CD14-positive monocyte (primary cell): ENCODE results near the gene MAML3. TPM values are rescaled to one million over a fixed set of nuclear protein-coding genes. Genes with fewer than 3 reads are reported as not detected.

Source experiments
- DNase-seq, 3 donors: peaks; one replicate each; pipeline ENCODE4 v3.0.0-alpha.2; 2011 to 2022
- H2AFZ ChIP-seq: 2 replicates; pipeline ENCODE4 v1.6.0; 2012; ENCODE audit warnings: mild to moderate bottlenecking, low read depth, low read length, inconsistent platforms; ENCODE audit not compliant: insufficient read depth, poor library complexity, severe bottlenecking
- H3K27ac ChIP-seq, 2 donors: 1 replicate in 1 of 2; 2 replicates in 1 of 2; pipeline ENCODE4 v1.5.1; 2012 to 2013; ENCODE audit warnings: low read length in 2 of 2, control low read depth in 1 of 2, inconsistent platforms in 1 of 2, low read depth in 1 of 2, mild to moderate bottlenecking in 1 of 2
- H3K27me3 ChIP-seq, 2 donors: one replicate each; pipeline versions ENCODE4 v1.6.0 to v1.6.1; 2011 to 2013; ENCODE audit warnings: low read length in 2 of 2; ENCODE audit not compliant: control insufficient read depth in 2 of 2, insufficient read depth in 2 of 2
- H3K36me3 ChIP-seq, 2 donors: replicated peaks in 1 of 2; 1 replicate in 1 of 2; 2 replicates in 1 of 2; pipeline versions ENCODE4 v1.5.1 to v1.6.1; 2012 to 2013; ENCODE audit warnings: low read length in 2 of 2, control low read depth in 1 of 2, inconsistent platforms in 1 of 2, mild to moderate bottlenecking in 1 of 2; ENCODE audit not compliant: insufficient read depth in 2 of 2, control insufficient read depth in 1 of 2
- H3K4me1 ChIP-seq, 2 donors: 1 replicate in 1 of 2; 2 replicates in 1 of 2; pipeline versions ENCODE4 v1.5.1 to v1.6.1; 2012 to 2013; ENCODE audit warnings: low read length in 2 of 2, control low read depth in 1 of 2, inconsistent platforms in 1 of 2, mild to moderate bottlenecking in 1 of 2, moderate library complexity in 1 of 2; ENCODE audit not compliant: insufficient read depth in 2 of 2, control insufficient read depth in 1 of 2
- H3K4me2 ChIP-seq: replicated peaks from 2 replicates; pipeline ENCODE3; 2012; ENCODE audit warnings: low read length, moderate library complexity, mild to moderate bottlenecking; ENCODE audit not compliant: poor library complexity, severe bottlenecking; ENCODE audit errors: extremely low read depth
- H3K4me3 ChIP-seq, 3 experiments: fragments of 200-600 bp in 1 of 3; sonication (generic) in 1 of 3; replicated peaks in 1 of 3; 1 replicate in 2 of 3; 2 replicates in 1 of 3; pipeline ENCODE4 v1.5.1; 2011 to 2013; ENCODE audit warnings: low read length in 3 of 3, mild to moderate bottlenecking in 3 of 3, control low read depth in 2 of 3, low read depth in 2 of 3, inconsistent platforms in 1 of 3, moderate library complexity in 1 of 3
- H3K79me2 ChIP-seq: 2 replicates; pipeline ENCODE4 v1.6.0; 2012; ENCODE audit warnings: mild to moderate bottlenecking, control low read depth, inconsistent platforms, low read length, moderate library complexity; ENCODE audit not compliant: insufficient read depth
- H3K9ac ChIP-seq: 2 replicates; pipeline ENCODE4 v1.6.0; 2017; ENCODE audit warnings: low read length, mild to moderate bottlenecking; ENCODE audit not compliant: insufficient read depth, poor library complexity, severe bottlenecking
- H3K9me3 ChIP-seq, 2 donors: replicated peaks in 1 of 2; 1 replicate in 1 of 2; 2 replicates in 1 of 2; pipeline versions ENCODE4 v1.5.1 to v1.6.1; 2012 to 2013; ENCODE audit warnings: low read length in 2 of 2, control low read depth in 1 of 2; ENCODE audit not compliant: control insufficient read depth in 1 of 2, insufficient read depth in 1 of 2
- H4K20me1 ChIP-seq: 2 replicates; pipeline ENCODE4 v1.6.0; 2012; ENCODE audit warnings: mild to moderate bottlenecking, low read length, control low read depth, moderate library complexity; ENCODE audit not compliant: insufficient read depth
- H3K27ac Mint-ChIP-seq, 7 donors: one replicate each; pipeline ENCODE4 v1.8.0; 2020; ENCODE audit warnings: mild to moderate bottlenecking in 7 of 7, mixed read lengths in 7 of 7, moderate library complexity in 6 of 7, inconsistent platforms in 2 of 7
- H3K27me3 Mint-ChIP-seq, 3 donors: one replicate each; pipeline ENCODE4 v1.8.0; 2021 to 2022; ENCODE audit warnings: low read depth in 3 of 3, mild to moderate bottlenecking in 3 of 3, mixed read lengths in 3 of 3, moderate library complexity in 3 of 3, inconsistent platforms in 1 of 3
- H3K36me3 Mint-ChIP-seq, 2 donors: one replicate each; pipeline ENCODE4 v1.8.0; 2020; ENCODE audit warnings: mixed read lengths in 2 of 2, inconsistent platforms in 1 of 2, mild to moderate bottlenecking in 1 of 2
- H3K4me1 Mint-ChIP-seq: one replicate; pipeline ENCODE4 v1.8.0; 2020; ENCODE audit warnings: mild to moderate bottlenecking, mixed read lengths
- H3K4me3 Mint-ChIP-seq, 2 donors: one replicate each; pipeline ENCODE4 v1.8.0; 2020; ENCODE audit warnings: mild to moderate bottlenecking in 2 of 2, mixed read lengths in 2 of 2, moderate library complexity in 1 of 2
- H3K9me3 Mint-ChIP-seq, 7 donors: one replicate each; pipeline ENCODE4 v1.8.0; 2020 to 2022; ENCODE audit warnings: mixed read lengths in 7 of 7, mild to moderate bottlenecking in 6 of 7, moderate library complexity in 6 of 7, inconsistent platforms in 2 of 7
- WGBS: methylation state at CpG from one replicate; pipeline ENCODE4 v1.1.5; 2013; ENCODE audit warnings: missing lambda C conversion rate; ENCODE audit not compliant: insufficient coverage; 5-methylcytosine and 5-hydroxymethylcytosine counted together
- intact Hi-C, 2 donors: fragments of 100-400 bp; cut with micrococcal nuclease; formaldehyde crosslinking; loops; one replicate each; pipeline versions ENCODE4 v1.15.0 to v1.15.1; 2023
- polyA plus RNA-seq, 3 donors: library from polyadenylated mRNA; depleted of rRNA in 1 of 3; unstranded in 2 of 3; stranded (reverse) in 1 of 3; fragments of 300-500 nt in 2 of 3; fragments of >200 nt in 1 of 3; fragmentation: Illumina TruSeq in 2 of 3; gene quantifications; 1 replicate in 2 of 3; 2 replicates in 1 of 3; pipeline ENCODE4 v1.2.3, GENCODE V29; 2012 to 2021
- TF ChIP-seq, protein P1 (sequence below): fragments of 200-600 bp; IDR thresholded peaks from one replicate; pipeline ENCODE4 v1.8.0; 2022; ENCODE audit warnings: antibody characterized with exemption, mild to moderate bottlenecking

MAML3 gene
- polyA plus RNA-seq, 3 donors = 1.5 to 6.5 (median 2.3) TPM

DNA sequence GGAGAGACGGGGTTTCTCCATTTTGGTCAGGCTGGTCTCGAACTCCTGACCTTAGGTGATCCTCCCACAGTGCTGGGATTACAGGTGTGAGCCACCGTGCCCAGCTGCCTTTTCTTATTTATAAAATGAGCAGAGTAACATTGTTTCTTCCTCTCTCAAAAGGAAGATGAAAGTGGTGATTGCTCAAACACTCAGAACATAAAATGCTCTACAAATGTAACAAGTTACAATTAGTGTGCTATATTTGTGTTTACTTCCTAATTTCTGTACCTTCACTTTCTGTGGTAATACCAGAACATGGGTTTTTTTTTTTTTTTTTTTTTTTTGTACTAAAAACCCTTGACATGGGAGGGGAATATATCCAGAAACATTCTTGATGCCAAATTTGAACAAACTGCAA is 290.5 kb downstream of the MAML3 start:
- Histone ChIP-seq H3K4me2 (no peak overlapping the region), H2AFZ (no peak overlapping the region), H4K20me1 (no peaks in the 10 kb centered on the region), H3K4me3 (peak overlapping the region in 1 of 3 experiments; percentile 20), H3K4me1 (peaks cover 20 to 21% of the 10 kb centered on the region in 2 donors), H3K27me3 (no peaks in the 10 kb centered on the region), H3K79me2 (no peaks in the 10 kb centered on the region), H3K27ac (peak overlapping the region; percentile 67 to 69), H3K9me3 (no peaks in the 10 kb centered on the region), H3K9ac (no peak overlapping the region), H3K36me3 (no peaks in the 10 kb centered on the region)
- H3K4me1 Mint-ChIP-seq = peaks cover 18% of the 10 kb centered on the region
- peaks cover 0 to 3% (median 0%) of the 10 kb centered on the region in 3 donors for H3K27me3 Mint-ChIP-seq
- TF ChIP-seq, protein P1, sequence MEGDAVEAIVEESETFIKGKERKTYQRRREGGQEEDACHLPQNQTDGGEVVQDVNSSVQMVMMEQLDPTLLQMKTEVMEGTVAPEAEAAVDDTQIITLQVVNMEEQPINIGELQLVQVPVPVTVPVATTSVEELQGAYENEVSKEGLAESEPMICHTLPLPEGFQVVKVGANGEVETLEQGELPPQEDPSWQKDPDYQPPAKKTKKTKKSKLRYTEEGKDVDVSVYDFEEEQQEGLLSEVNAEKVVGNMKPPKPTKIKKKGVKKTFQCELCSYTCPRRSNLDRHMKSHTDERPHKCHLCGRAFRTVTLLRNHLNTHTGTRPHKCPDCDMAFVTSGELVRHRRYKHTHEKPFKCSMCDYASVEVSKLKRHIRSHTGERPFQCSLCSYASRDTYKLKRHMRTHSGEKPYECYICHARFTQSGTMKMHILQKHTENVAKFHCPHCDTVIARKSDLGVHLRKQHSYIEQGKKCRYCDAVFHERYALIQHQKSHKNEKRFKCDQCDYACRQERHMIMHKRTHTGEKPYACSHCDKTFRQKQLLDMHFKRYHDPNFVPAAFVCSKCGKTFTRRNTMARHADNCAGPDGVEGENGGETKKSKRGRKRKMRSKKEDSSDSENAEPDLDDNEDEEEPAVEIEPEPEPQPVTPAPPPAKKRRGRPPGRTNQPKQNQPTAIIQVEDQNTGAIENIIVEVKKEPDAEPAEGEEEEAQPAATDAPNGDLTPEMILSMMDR = no peak
- H3K9me3 Mint-ChIP-seq = peaks cover 0 to 3% (median 0%) of the 10 kb centered on the region in 7 donors
- peaks cover 12 to 17% of the 10 kb centered on the region in 2 donors for H3K36me3 Mint-ChIP-seq
- intact Hi-C loops = no loop called here
- WGBS = no CpG with 5 or more reads among the region's 3 CpGs
- H3K4me3 Mint-ChIP-seq = no peak overlapping the region
- H3K27ac Mint-ChIP-seq = peak overlapping the region; percentile 42 to 93 (median 86)
- peak in 2 of 3 donors; percentile 60 to 78 for DNase-seq

DNA sequence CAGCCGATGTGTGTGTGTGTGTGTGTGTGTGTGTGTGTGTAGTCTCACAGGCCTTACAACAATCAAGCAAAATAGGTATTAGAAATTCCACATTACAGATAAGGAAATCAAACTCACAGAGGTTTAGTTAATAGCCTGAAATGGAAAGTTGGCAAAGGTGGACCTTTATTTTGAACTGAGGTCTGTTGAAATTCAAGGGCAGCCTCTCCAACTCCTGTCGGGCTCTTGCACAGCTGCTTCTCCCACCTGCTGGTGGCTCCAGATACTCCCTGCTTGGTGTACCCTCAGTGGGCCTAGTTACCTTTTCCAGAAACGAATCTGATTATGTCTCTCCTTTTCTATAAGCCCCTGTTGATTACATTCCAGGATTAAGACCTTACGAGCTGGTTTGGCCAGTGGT is 292.5 kb downstream of the MAML3 start:
- H3K36me3 ChIP-seq = no peaks in the 10 kb centered on the region
- H3K9me3 ChIP-seq = no peaks in the 10 kb centered on the region
- peaks cover 27% of the 10 kb centered on the region for H3K4me1 Mint-ChIP-seq
- H3K4me1 ChIP-seq = peaks cover 25 to 31% of the 10 kb centered on the region in 2 donors
- 100% methylated on average over 3 of the region's 4 CpGs for WGBS
- H3K4me3 ChIP-seq = no peak overlapping the region
- H3K9ac ChIP-seq = no peak overlapping the region
- peaks cover 12 to 13% of the 10 kb centered on the region in 2 donors for H3K36me3 Mint-ChIP-seq
- no peak for DNase-seq
- TF ChIP-seq, protein P1 = no peak
- H3K27me3 ChIP-seq = no peaks in the 10 kb centered on the region
- peak overlapping the region in 1 of 7 donors; percentile 49 for H3K27ac Mint-ChIP-seq
- H2AFZ ChIP-seq = no peak overlapping the region
- H3K27me3 Mint-ChIP-seq = peaks cover 0 to 4% (median 0%) of the 10 kb centered on the region in 3 donors
- H3K27ac ChIP-seq = no peak overlapping the region
- H3K79me2 ChIP-seq = no peaks in the 10 kb centered on the region
- H3K4me3 Mint-ChIP-seq = no peak overlapping the region
- intact Hi-C loops = no loop called here
- H3K4me2 ChIP-seq = no peak overlapping the region
- H3K9me3 Mint-ChIP-seq = peaks cover 0 to 3% (median 0%) of the 10 kb centered on the region in 7 donors
- no peaks in the 10 kb centered on the region for H4K20me1 ChIP-seq
